Adrenal gland (tissue), 12 donors: ENCODE results near the gene DPP4. TPM values are rescaled to one million over a fixed set of nuclear protein-coding genes. Genes with fewer than 3 reads are reported as not detected.

Experiments
- DNase-seq, 7 donors: peaks; one replicate each; pipeline ENCODE4 v3.0.0-alpha.2; 2019 to 2020
- H3K27ac ChIP-seq, 5 donors: fragments of 200-600 bp; sonication (generic) in 4 of 5; 1 replicate in 3 of 5; 2 replicates in 2 of 5; pipeline versions ENCODE4 v1.5.1 to v1.8.0; 2016 to 2020; ENCODE audit warnings: mild to moderate bottlenecking in 1 of 5
- H3K27me3 ChIP-seq: fragments of 200-600 bp; 2 replicates; pipeline ENCODE4 v1.8.0; 2021
- H3K36me3 ChIP-seq, 2 donors: fragments of 200-600 bp; replicated peaks in 1 of 2; 1 replicate in 1 of 2; 2 replicates in 1 of 2; pipeline versions ENCODE4 v1.5.1 to v1.8.0; 2018 to 2022
- H3K4me1 ChIP-seq, 2 donors: fragments of 200-600 bp; replicated peaks in 1 of 2; 1 replicate in 1 of 2; 2 replicates in 1 of 2; pipeline versions ENCODE4 v1.5.1 to v1.8.0; 2018 to 2021
- H3K4me3 ChIP-seq, 4 donors: fragments of 200-600 bp; sonication (generic) in 3 of 4; one replicate each; pipeline ENCODE4 v1.5.1; 2016 to 2018
- H3K9me3 ChIP-seq, 3 donors: fragments of 200-600 bp; sonication (generic) in 1 of 3; replicated peaks in 1 of 3; 1 replicate in 2 of 3; 2 replicates in 1 of 3; pipeline versions ENCODE4 v1.5.1 to v1.8.0; 2016 to 2021
- CTCF ChIP-seq, 6 experiments: fragments of 450-650 bp in 4 of 6; fragments of 200-600 bp in 2 of 6; sonication (generic) in 1 of 6; IDR thresholded peaks; 1 replicate in 5 of 6; 2 replicates in 1 of 6; pipeline versions ENCODE4 v1.5.1 to v1.8.0; 2016 to 2021; ENCODE audit warnings: antibody characterized with exemption in 6 of 6, mild to moderate bottlenecking in 2 of 6, moderate library complexity in 1 of 6
- POLR2A ChIP-seq, 2 donors: fragments of 450-650 bp; IDR thresholded peaks; one replicate each; pipeline ENCODE4 v1.6.1; 2017; ENCODE audit warnings: antibody characterized with exemption in 2 of 2, mild to moderate bottlenecking in 2 of 2, moderate library complexity in 1 of 2
- WGBS, 4 donors: extraction: QIAGEN DNeasy Blood & Tissue Kit in 2 of 4; methylation state at CpG; one replicate each; pipeline versions ENCODE4 v1.1.5 to v1.1.7; 2013 to 2017; 5-methylcytosine and 5-hydroxymethylcytosine counted together
- intact Hi-C, 2 donors: fragments of 100-400 bp; cut with DNase I; formaldehyde crosslinking; loops; one replicate each; pipeline versions ENCODE4 v1.14.1 to v1.15.0; 2022 to 2023
- polyA plus RNA-seq, 3 donors: library from polyadenylated mRNA; stranded (reverse); fragments of 200-250 nt in 2 of 3; fragments of 350-450 nt in 1 of 3; fragmentation: Illumina TruSeq in 1 of 3; extraction: RNeasy Lipid Tissue Mini Kit (QIAGEN cat#74804) in 1 of 3; gene quantifications; one replicate each; pipeline ENCODE4 v1.2.3, GENCODE V29; 2013 to 2014
- total RNA-seq, 9 donors: library from RNA; depleted of rRNA in 4 of 9; stranded (reverse); fragments of >200 nt in 4 of 9; fragments of 120-200 nt in 1 of 9; fragmentation: NEBNext Ultra II Directional in 1 of 9; extraction: Animal tissue kit (Norgen Biotek cat#: 25700) in 1 of 9; gene quantifications; one replicate each; pipeline versions ENCODE4 v1.1.0 to v1.2.4, GENCODE V29; 2013 to 2023
- donor health status: healthy with polysubstance abuse.
- donor health status: Bipolar disorder and iron deficiency.
- donor health status: DM: yes; HTN: yes; CAD: no.
- donor health status: DM: no; HTN: no; CAD: no.
- donor health status: DM: no; HTN: no; CAD: no.
- donor health status: DM: yes; HTN: yes; CAD: no.

The DPP4 gene
- total and polyA plus RNA-seq, 12 donors, result 0.72 to 49.2 (median 7.8) TPM

GRCh38 chr2:161975813-161976160 is 98.2 kb downstream of the DPP4 start:
- intact Hi-C loops, result no loop called here

GRCh38 chr2:161975062-161975812 is 98.8 kb downstream of the DPP4 start:
- Histone ChIP-seq H3K9me3 (no peaks in the 10 kb centered on the region), H3K27ac (no peak overlapping the region), H3K27me3 (no peaks in the 10 kb centered on the region), H3K4me3 (no peak overlapping the region), H3K36me3 (no peaks in the 10 kb centered on the region), H3K4me1 (no peaks in the 10 kb centered on the region)
- no peak for TF ChIP-seq POLR2A (IDR thresholded peaks at IDR 0.05)
- no peak for TF ChIP-seq CTCF (IDR thresholded peaks at IDR 0.05)
- DNase-seq, result no peak
- 76 to 82% (median 81%) methylated on average over 3 of the region's 3 CpGs for WGBS, 4 donors
- intact Hi-C loops, result no loop called here

More at GRCh38 chr2:161975813-161976160, 98.2 kb downstream of the DPP4 start:
- no peaks in the 10 kb centered on the region for H3K9me3 ChIP-seq
- no peak overlapping the region for H3K4me3 ChIP-seq
- DNase-seq, result no peak
- no peaks in the 10 kb centered on the region for H3K4me1 ChIP-seq
- WGBS, 4 donors, result 92 to 98% (median 98%) methylated on average over 2 of the region's 2 CpGs
- H3K27me3 ChIP-seq, result no peaks in the 10 kb centered on the region
- TF ChIP-seq CTCF (IDR thresholded peaks at IDR 0.05) (no peak), POLR2A (IDR thresholded peaks at IDR 0.05) (no peak)
- H3K27ac ChIP-seq, result no peak overlapping the region
- no peaks in the 10 kb centered on the region for H3K36me3 ChIP-seq

GRCh38 chr2:161974461-161974860 is 99.6 kb downstream of the DPP4 start:
- H3K36me3 ChIP-seq, result no peaks in the 10 kb centered on the region
- 94 to 99% (median 97%) methylated on average over 2 of the region's 2 CpGs for WGBS, 4 donors
- DNase-seq, result no peak
- no peaks in the 10 kb centered on the region for H3K27me3 ChIP-seq
- no peak overlapping the region for H3K27ac ChIP-seq
- H3K4me1 ChIP-seq, result no peaks in the 10 kb centered on the region
- intact Hi-C loops, result no loop called here
- no peak overlapping the region for H3K4me3 ChIP-seq
- TF ChIP-seq POLR2A (IDR thresholded peaks at IDR 0.05) (no peak), CTCF (IDR thresholded peaks at IDR 0.05) (no peak)
- H3K9me3 ChIP-seq, result no peaks in the 10 kb centered on the region

GRCh38 chr2:161972866-161973265 is 101.1 kb downstream of the DPP4 start:
- Histone ChIP-seq H3K27me3 (no peaks in the 10 kb centered on the region), H3K27ac (no peak overlapping the region), H3K9me3 (no peaks in the 10 kb centered on the region), H3K4me1 (no peaks in the 10 kb centered on the region), H3K4me3 (no peak overlapping the region), H3K36me3 (no peaks in the 10 kb centered on the region)
- 21 to 38% (median 28%) methylated on average over 2 of the region's 2 CpGs for WGBS, 4 donors
- DNase-seq, result no peak
- no peak for TF ChIP-seq CTCF (IDR thresholded peaks at IDR 0.05)
- no peak for TF ChIP-seq POLR2A (IDR thresholded peaks at IDR 0.05)
- intact Hi-C loops, result no loop called here
